ENCODE data around the gene TAGLN2.
A peak's percentile ranks its signal among the peaks of the same experiment; 100 is the strongest.

Gene TAGLN2

GRCh38 chr1:159936273-159936904 is 11.1 kb upstream of the TAGLN2 start:
- peak; percentile 55 to 62 for DNase-seq (ENCODE audit: extremely low read depth in 1 of 2, low read depth in 1 of 2)

GRCh38 chr1:159935719-159936272 is 10.5 kb upstream of the TAGLN2 start:
- no peak for DNase-seq (ENCODE audit: extremely low read depth in 1 of 2, low read depth in 1 of 2)

GRCh38 chr1:159935305-159935704 is 10.0 kb upstream of the TAGLN2 start:
- DNase-seq (ENCODE audit: extremely low read depth in 1 of 2, low read depth in 1 of 2) = no peak

GRCh38 chr1:159934136-159935039 is 9.1 kb upstream of the TAGLN2 start:
- DNase-seq (ENCODE audit: extremely low read depth in 1 of 2, low read depth in 1 of 2) = no peak

GRCh38 chr1:159933347-159933746 is 8.0 kb upstream of the TAGLN2 start:
- DNase-seq (ENCODE audit: extremely low read depth in 1 of 2, low read depth in 1 of 2) = no peak

- no peak for DNase-seq (ENCODE audit: extremely low read depth in 1 of 2, low read depth in 1 of 2)
These were observed 7.3 kb upstream of the TAGLN2 start for GRCh38 chr1:159932296-159933285.

GRCh38 chr1:159931795-159932173 is 6.5 kb upstream of the TAGLN2 start:
- DNase-seq (ENCODE audit: extremely low read depth in 1 of 2, low read depth in 1 of 2) = no peak

GRCh38 chr1:159931101-159931794 is 5.9 kb upstream of the TAGLN2 start:
- DNase-seq (ENCODE audit: extremely low read depth in 1 of 2, low read depth in 1 of 2) = no peak

GRCh38 chr1:159930634-159931033 is 5.3 kb upstream of the TAGLN2 start:
- DNase-seq (ENCODE audit: extremely low read depth in 1 of 2, low read depth in 1 of 2) = no peak

GRCh38 chr1:159930216-159930615 is 4.9 kb upstream of the TAGLN2 start:
- DNase-seq (ENCODE audit: extremely low read depth in 1 of 2, low read depth in 1 of 2) = no peak

GRCh38 chr1:159929155-159930051 is 4.1 kb upstream of the TAGLN2 start:
- no peak for DNase-seq (ENCODE audit: extremely low read depth in 1 of 2, low read depth in 1 of 2)

GRCh38 chr1:159928491-159929050 is 3.3 kb upstream of the TAGLN2 start:
- no peak for DNase-seq (ENCODE audit: extremely low read depth in 1 of 2, low read depth in 1 of 2)

- no peak for DNase-seq (ENCODE audit: extremely low read depth in 1 of 2, low read depth in 1 of 2)
These were observed 2.6 kb upstream of the TAGLN2 start for GRCh38 chr1:159927849-159928431.

GRCh38 chr1:159927211-159927848 is 2.0 kb upstream of the TAGLN2 start:
- no peak for DNase-seq (ENCODE audit: extremely low read depth in 1 of 2, low read depth in 1 of 2)

- DNase-seq (ENCODE audit: extremely low read depth in 1 of 2, low read depth in 1 of 2) = peak in 1 of 2 donors; percentile 44
These were observed 392 bp upstream of the TAGLN2 start for GRCh38 chr1:159925719-159926078.

GRCh38 chr1:159924025-159924790 is 1.1 kb downstream of the TAGLN2 start:
- peak; percentile 57 to 65 for DNase-seq (ENCODE audit: extremely low read depth in 1 of 2, low read depth in 1 of 2)

All from stimulated activated CD8-positive, alpha-beta memory T cell treated with anti-CD3 and anti-CD28 coated beads, Interleukin-7, amount 100 ng/mL, for 48 hours (primary cell).